Spleen (tissue), 11 donors: ENCODE results near the gene ATXN7L3. TPM values are rescaled to one million over a fixed set of nuclear protein-coding genes. Genes with fewer than 3 reads are reported as not detected.

Experiments
- DNase-seq: peaks from one replicate; pipeline ENCODE4 v3.0.0-alpha.2; 2020
- H3K27ac ChIP-seq, 8 donors: fragments of 200-600 bp; sonication (generic) in 7 of 8; 1 replicate in 4 of 8; 2 replicates in 4 of 8; pipeline versions ENCODE4 v1.5.0 to v1.8.0; 2016 to 2021; ENCODE audit warnings: inconsistent platforms in 4 of 8, mild to moderate bottlenecking in 4 of 8, moderate library complexity in 1 of 8
- H3K27me3 ChIP-seq, 7 donors: fragments of 200-600 bp; sonication (generic) in 6 of 7; replicated peaks in 1 of 7; 1 replicate in 4 of 7; 2 replicates in 3 of 7; pipeline versions ENCODE4 v1.5.0 to v1.8.0; 2016 to 2021; ENCODE audit warnings: inconsistent platforms in 3 of 7, mild to moderate bottlenecking in 1 of 7
- H3K36me3 ChIP-seq, 6 donors: fragments of 200-600 bp; sonication (generic) in 5 of 6; 1 replicate in 4 of 6; 2 replicates in 2 of 6; pipeline versions ENCODE4 v1.5.0 to v1.8.0; 2016 to 2021; ENCODE audit warnings: inconsistent platforms in 2 of 6
- H3K4me1 ChIP-seq, 6 donors: fragments of 200-600 bp; sonication (generic) in 5 of 6; 1 replicate in 3 of 6; 2 replicates in 3 of 6; pipeline versions ENCODE4 v1.5.0 to v1.8.0; 2016 to 2021; ENCODE audit warnings: inconsistent platforms in 3 of 6
- H3K4me3 ChIP-seq, 8 donors: fragments of 200-600 bp; sonication (generic) in 7 of 8; 1 replicate in 4 of 8; 2 replicates in 4 of 8; pipeline versions ENCODE4 v1.5.0 to v1.8.0; 2016 to 2021; ENCODE audit warnings: inconsistent platforms in 4 of 8, mild to moderate bottlenecking in 4 of 8, moderate library complexity in 2 of 8
- H3K9me3 ChIP-seq, 8 donors: fragments of 200-600 bp; sonication (generic) in 7 of 8; 1 replicate in 4 of 8; 2 replicates in 4 of 8; pipeline versions ENCODE4 v1.5.0 to v1.8.0; 2016 to 2021; ENCODE audit warnings: inconsistent platforms in 4 of 8
- POLR2A ChIP-seq, 3 donors: fragments of 450-650 bp; IDR thresholded peaks; one replicate each; pipeline ENCODE4 v1.5.1; 2017; ENCODE audit warnings: antibody characterized with exemption in 3 of 3, mild to moderate bottlenecking in 1 of 3
- POLR2AphosphoS5 ChIP-seq, 3 donors: sonication (generic); formaldehyde crosslinking; IDR thresholded peaks; one replicate each; pipeline ENCODE4 v1.5.1; 2017; ENCODE audit warnings: antibody characterized with exemption in 3 of 3
- WGBS, 5 donors: extraction: QIAGEN DNeasy Blood & Tissue Kit in 3 of 5; methylation state at CpG; one replicate each; pipeline versions ENCODE4 v1.1.5 to v1.1.7; 2013 to 2018; 5-methylcytosine and 5-hydroxymethylcytosine counted together
- intact Hi-C: fragments of 100-400 bp; cut with DNase I; formaldehyde crosslinking; loops from one replicate; pipeline ENCODE4 v1.15.0; 2023; ENCODE audit warnings: low total_unique reads
- polyA plus RNA-seq, 3 donors: library from polyadenylated mRNA; stranded (reverse); fragments of 200-250 nt; gene quantifications; one replicate each; pipeline ENCODE4 v1.2.1, GENCODE V29; 2013
- total RNA-seq, 7 donors: library from RNA; depleted of rRNA in 3 of 7; stranded (reverse); fragments of >200 nt in 3 of 7; fragmentation: NEBNext Ultra II Directional in 4 of 7; extraction: Animal tissue kit (Norgen Biotek cat#: 25700) in 4 of 7; gene quantifications; one replicate each; pipeline versions ENCODE4 v1.1.0 to v1.2.1, GENCODE V29; 2016 to 2021
- TF ChIP-seq, protein P1 (sequence below), 11 experiments: fragments of 200-600 bp in 7 of 11; fragments of 450-650 bp in 4 of 11; sonication (generic) in 4 of 11; IDR thresholded peaks in 8 of 11; conservative IDR thresholded peaks in 3 of 11; 1 replicate in 7 of 11; 2 replicates in 4 of 11; pipeline versions ENCODE4 v1.4.0 to v1.8.0; 2016 to 2021; ENCODE audit warnings: antibody characterized with exemption in 11 of 11, inconsistent platforms in 4 of 11, mild to moderate bottlenecking in 1 of 11
- donor health status: healthy with polysubstance abuse.
- donor health status: DM: no; HTN: no; CAD: no; lungs with moderate emphysema.
- donor health status: DM: no; HTN: no; CAD: no.
- donor health status: Bipolar disorder and iron deficiency.
- donor health status: healthy.
- donor health status: DM: no; HTN: no; CAD: no.
- donor health status: DM: yes; HTN: yes; CAD: no.

The ATXN7L3 gene
- total and polyA plus RNA-seq, 10 donors, result 25.2 to 96.2 (median 61.2) TPM

GRCh38 chr17:44171931-44172455, 27.7 kb downstream of the ATXN7L3 start:
- Histone ChIP-seq H3K36me3 (peaks cover 0 to 28% (median 14%) of the 10 kb centered on the region in 6 donors), H3K4me3 (no peak overlapping the region), H3K27ac (no peak overlapping the region), H3K27me3 (no peaks in the 10 kb centered on the region), H3K9me3 (no peaks in the 10 kb centered on the region), H3K4me1 (peaks cover 0 to 9% (median 1%) of the 10 kb centered on the region in 6 donors)
- WGBS, 5 donors, result 84 to 90% (median 86%) methylated on average over 5 to 17 of the region's 17 CpGs
- no peak for DNase-seq
- intact Hi-C loops, result no loop called here
- TF ChIP-seq POLR2AphosphoS5 (IDR thresholded peaks at IDR 0.05), result peak; percentile 8 to 67 (median 39)
- TF ChIP-seq, protein P1, sequence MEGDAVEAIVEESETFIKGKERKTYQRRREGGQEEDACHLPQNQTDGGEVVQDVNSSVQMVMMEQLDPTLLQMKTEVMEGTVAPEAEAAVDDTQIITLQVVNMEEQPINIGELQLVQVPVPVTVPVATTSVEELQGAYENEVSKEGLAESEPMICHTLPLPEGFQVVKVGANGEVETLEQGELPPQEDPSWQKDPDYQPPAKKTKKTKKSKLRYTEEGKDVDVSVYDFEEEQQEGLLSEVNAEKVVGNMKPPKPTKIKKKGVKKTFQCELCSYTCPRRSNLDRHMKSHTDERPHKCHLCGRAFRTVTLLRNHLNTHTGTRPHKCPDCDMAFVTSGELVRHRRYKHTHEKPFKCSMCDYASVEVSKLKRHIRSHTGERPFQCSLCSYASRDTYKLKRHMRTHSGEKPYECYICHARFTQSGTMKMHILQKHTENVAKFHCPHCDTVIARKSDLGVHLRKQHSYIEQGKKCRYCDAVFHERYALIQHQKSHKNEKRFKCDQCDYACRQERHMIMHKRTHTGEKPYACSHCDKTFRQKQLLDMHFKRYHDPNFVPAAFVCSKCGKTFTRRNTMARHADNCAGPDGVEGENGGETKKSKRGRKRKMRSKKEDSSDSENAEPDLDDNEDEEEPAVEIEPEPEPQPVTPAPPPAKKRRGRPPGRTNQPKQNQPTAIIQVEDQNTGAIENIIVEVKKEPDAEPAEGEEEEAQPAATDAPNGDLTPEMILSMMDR (IDR thresholded peaks at IDR 0.05 in 8 of 11, conservative IDR thresholded peaks at IDR 0.05 in 3 of 11), result no peak

GRCh38 chr17:44170499-44171201, 29.0 kb downstream of the ATXN7L3 start, which contains the start of gene ASB16:
Gene ASB16, plus strand, starts transcription at chr17:44170704. Its CDS starts 86 bp downstream, at chr17:44170790.
- Histone ChIP-seq H3K27me3 (no peaks in the 10 kb centered on the region), H3K27ac (no peak within 1 kb of the TSS), H3K36me3 (peaks cover 0 to 14% (median 6%) of the 10 kb centered on the region in 6 donors), H3K9me3 (no peaks in the 10 kb centered on the region), H3K4me3 (no peak within 1 kb of the TSS), H3K4me1 (peaks cover 0 to 9% (median 1%) of the 10 kb centered on the region in 6 donors)
- 49 to 64% (median 53%) methylated on average over 8 to 21 of the region's 21 CpGs for WGBS, 5 donors
- TF ChIP-seq POLR2AphosphoS5 (IDR thresholded peaks at IDR 0.05) (peak in 2 of 3 donors; percentile 8 to 54), POLR2A (IDR thresholded peaks at IDR 0.05) (no peak)
- no peak for DNase-seq
- intact Hi-C loops, result no loop called here

DNA sequence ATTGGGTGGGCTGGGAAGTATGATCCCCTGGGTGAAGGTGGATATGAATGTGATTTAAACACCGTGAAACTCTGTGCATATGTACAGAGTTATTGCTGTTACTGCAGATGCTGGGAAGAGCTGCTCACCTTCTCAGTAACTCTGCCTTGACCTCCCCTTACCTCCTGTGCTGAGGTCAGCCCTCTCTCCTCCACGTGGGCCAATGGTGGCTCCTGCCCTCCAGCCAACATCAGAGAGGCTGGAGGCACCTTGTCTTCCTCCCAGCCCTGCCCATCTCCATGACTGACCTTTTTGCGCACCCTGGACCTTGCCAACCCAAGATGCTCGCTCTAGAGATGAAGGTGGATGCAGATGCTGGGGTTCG, 29.6 kb downstream of the ATXN7L3 start:
- no peak for DNase-seq
- Histone ChIP-seq H3K27me3 (no peaks in the 10 kb centered on the region), H3K36me3 (peaks cover 0 to 9% (median 6%) of the 10 kb centered on the region in 6 donors), H3K27ac (no peak overlapping the region), H3K9me3 (no peaks in the 10 kb centered on the region), H3K4me1 (peaks cover 0 to 9% (median 1%) of the 10 kb centered on the region in 6 donors), H3K4me3 (no peak overlapping the region)
- WGBS, 5 donors, result 71 to 80% (median 77%) methylated on average over 4 to 5 of the region's 5 CpGs
- intact Hi-C loops, result no loop called here
- no peak for TF ChIP-seq POLR2AphosphoS5 (IDR thresholded peaks at IDR 0.05)
- TF ChIP-seq, protein P1 (IDR thresholded peaks at IDR 0.05 in 8 of 11, conservative IDR thresholded peaks at IDR 0.05 in 3 of 11), result no peak

- Histone ChIP-seq H3K36me3 (peaks cover 0 to 2% (median 0%) of the 10 kb centered on the region in 6 donors), H3K9me3 (no peaks in the 10 kb centered on the region), H3K4me3 (no peak overlapping the region), H3K27ac (no peak overlapping the region), H3K27me3 (no peaks in the 10 kb centered on the region), H3K4me1 (peaks cover 0 to 9% (median 1%) of the 10 kb centered on the region in 6 donors)
- no peak for DNase-seq
- TF ChIP-seq POLR2AphosphoS5 (IDR thresholded peaks at IDR 0.05), result no peak
- TF ChIP-seq, protein P1 (IDR thresholded peaks at IDR 0.05 in 8 of 11, conservative IDR thresholded peaks at IDR 0.05 in 3 of 11), result no peak
- no peak for TF ChIP-seq POLR2A (IDR thresholded peaks at IDR 0.05)
- 89 to 94% (median 91%) methylated on average over 7 of the region's 7 CpGs for WGBS, 5 donors
- intact Hi-C loops, result loop anchor here (10.0 kb wide), 1 partner anchor 223 kb away; the partner anchor contains the start of gene PPY
These were observed 32.4 kb downstream of the ATXN7L3 start for GRCh38 chr17:44167181-44167861.
